SK-N-SH (cell line): Measurements from ENCODE around the gene TRIM42. TPM values are rescaled to one million over a fixed set of nuclear protein-coding genes. Genes with fewer than 3 reads are reported as not detected.

ENCODE experiments used
- CTCF ChIA-PET: fragments of 300-600, 350-600 bp; formaldehyde crosslinking; extraction: SDS; loops from one replicate; lab custom pipeline; 2021; lab: Yijun Ruan, JAX
- POLR2A ChIA-PET: fragments of 350-600 bp; sonication (Branson Sonifier 250); formaldehyde crosslinking; extraction: SDS; loops from one replicate; lab custom pipeline; 2020; ENCODE audit warnings: antibody characterized with exemption, inconsistent platforms; lab: Yijun Ruan, JAX
- DNase-seq: peaks from one replicate; pipeline ENCODE4 v3.0.0; 2012
- H2AFZ ChIP-seq: fragments of 200-600 bp; sonication (generic); 2 replicates; pipeline ENCODE4 v1.8.1; 2016; ENCODE audit warnings: antibody characterized with exemption, mild to moderate bottlenecking, low read depth
- H3F3A ChIP-seq: fragments of 200-600 bp; sonication (generic); replicated peaks from 2 replicates; pipeline ENCODE3; 2016; ENCODE audit warnings: antibody characterized with exemption, mild to moderate bottlenecking; ENCODE audit not compliant: insufficient read depth
- H3K27ac ChIP-seq, 2 experiments: fragments of 200-500 bp in 1 of 2; fragments of 200-600 bp in 1 of 2; sonication (Bioruptor generic) in 1 of 2; sonication (generic), shearing (Covaris generic) in 1 of 2; 2 replicates each; pipeline versions ENCODE4 v1.5.1 to v1.6.1; 2014 to 2016; ENCODE audit warnings: low read depth in 2 of 2, inconsistent platforms in 1 of 2, low read length in 1 of 2, mild to moderate bottlenecking in 1 of 2, mixed read lengths in 1 of 2
- H3K27me3 ChIP-seq: fragments of 200-600 bp; sonication (generic), shearing (Covaris generic); 2 replicates; pipeline ENCODE4 v1.6.1; 2016; ENCODE audit warnings: mixed run types; ENCODE audit not compliant: insufficient read depth
- H3K36me3 ChIP-seq, 2 experiments: fragments of 200-500 bp in 1 of 2; fragments of 200-600 bp in 1 of 2; sonication (Bioruptor generic) in 1 of 2; sonication (generic) in 1 of 2; replicated peaks in 1 of 2; 2 replicates each; pipeline versions ENCODE3 to v1.5.1; 2014 to 2016; ENCODE audit warnings: low read length in 1 of 2, mild to moderate bottlenecking in 1 of 2; ENCODE audit not compliant: insufficient read depth in 2 of 2, control insufficient read depth in 1 of 2
- H3K4me1 ChIP-seq, 2 experiments: fragments of 200-500 bp in 1 of 2; fragments of 200-600 bp in 1 of 2; sonication (Bioruptor generic) in 1 of 2; sonication (generic), shearing (Covaris generic) in 1 of 2; 2 replicates each; pipeline versions ENCODE4 v1.5.1 to v1.6.1; 2014 to 2016; ENCODE audit warnings: low read depth in 1 of 2, low read length in 1 of 2, mixed run types in 1 of 2; ENCODE audit not compliant: insufficient read depth in 2 of 2, control insufficient read depth in 1 of 2
- H3K4me2 ChIP-seq: fragments of 200-600 bp; sonication (generic), shearing (Covaris generic); 2 replicates; pipeline ENCODE4 v1.6.1; 2017; ENCODE audit warnings: mixed run types
- H3K4me3 ChIP-seq, 2 experiments: fragments of 200-500 bp in 1 of 2; fragments of 200-600 bp in 1 of 2; sonication (Bioruptor generic) in 1 of 2; sonication (generic), shearing (Covaris generic) in 1 of 2; 2 replicates each; pipeline versions ENCODE4 v1.5.1 to v1.8.1; 2014 to 2016; ENCODE audit warnings: low read depth in 2 of 2, inconsistent platforms in 1 of 2, low read length in 1 of 2, mild to moderate bottlenecking in 1 of 2, mixed read lengths in 1 of 2, moderate library complexity in 1 of 2
- H3K79me2 ChIP-seq: fragments of 200-600 bp; sonication (generic); 2 replicates; pipeline ENCODE4 v1.8.1; 2017; ENCODE audit warnings: mild to moderate bottlenecking; ENCODE audit not compliant: insufficient read depth
- H3K9ac ChIP-seq: fragments of 200-600 bp; sonication (generic); 2 replicates; pipeline ENCODE4 v1.6.1; 2017; ENCODE audit warnings: mixed run types
- H3K9me2 ChIP-seq: fragments of 200-600 bp; sonication (generic); 2 replicates; pipeline ENCODE4 v1.6.1; 2017; ENCODE audit warnings: mixed run types
- H3K9me3 ChIP-seq: fragments of 200-600 bp; sonication (generic); 2 replicates; pipeline ENCODE4 v1.6.1; 2017; ENCODE audit warnings: mixed run types, mild to moderate bottlenecking, moderate library complexity
- H4K20me1 ChIP-seq: fragments of 200-600 bp; sonication (generic); 2 replicates; pipeline ENCODE4 v1.6.1; 2017; ENCODE audit warnings: mild to moderate bottlenecking, mixed run types; ENCODE audit not compliant: insufficient read depth
- CTCF ChIP-seq: fragments of 200-600 bp; sonication (generic); IDR thresholded peaks from 2 replicates; pipeline ENCODE4 v1.6.1; 2017; ENCODE audit warnings: antibody characterized with exemption, mild to moderate bottlenecking, moderate library complexity
- FOXM1 ChIP-seq: IDR thresholded peaks from 2 replicates; pipeline ENCODE4 v1.4.0; 2012; ENCODE audit warnings: low read depth, mild to moderate bottlenecking
- GABPA ChIP-seq: IDR thresholded peaks from 2 replicates; pipeline ENCODE4 v1.4.0; 2012; ENCODE audit warnings: low read depth, mild to moderate bottlenecking
- IRF3 ChIP-seq: fragments of 150-350 bp; IDR thresholded peaks from 2 replicates; pipeline ENCODE4 v1.6.1; 2016; ENCODE audit warnings: mild to moderate bottlenecking, low read depth, low read length
- JUND ChIP-seq: IDR thresholded peaks from 2 replicates; pipeline ENCODE4 v1.4.0; 2012
- MXI1 ChIP-seq: IDR thresholded peaks from 2 replicates; pipeline ENCODE4 v1.6.1; 2012; ENCODE audit warnings: mild to moderate bottlenecking, low read depth, low read length, improper control_type of control experiment
- NFIC ChIP-seq: IDR thresholded peaks from 2 replicates; pipeline ENCODE4 v1.4.0; 2012; ENCODE audit warnings: borderline replicate concordance
- NRF1 ChIP-seq: IDR thresholded peaks from 2 replicates; pipeline ENCODE4 v1.6.1; 2012; ENCODE audit warnings: low read depth, mild to moderate bottlenecking, low read length
- PBX3 ChIP-seq: IDR thresholded peaks from 2 replicates; pipeline ENCODE4; 2012
- RCOR1 ChIP-seq: fragments of 150-350 bp; IDR thresholded peaks from 2 replicates; pipeline ENCODE4 v1.6.1; 2017; ENCODE audit warnings: antibody characterized with exemption, low read length
- REST ChIP-seq: IDR thresholded peaks from 2 replicates; pipeline ENCODE4 v1.6.1; 2012; ENCODE audit warnings: mild to moderate bottlenecking, low read depth, low read length, moderate library complexity
- RFX5 ChIP-seq: IDR thresholded peaks from 2 replicates; pipeline ENCODE4 v1.6.1; 2012; ENCODE audit warnings: mild to moderate bottlenecking, improper control_type of control experiment, low read length
- TAF1 ChIP-seq: IDR thresholded peaks from 2 replicates; pipeline ENCODE4 v1.6.1; 2012; ENCODE audit warnings: low read depth, mild to moderate bottlenecking, low read length, moderate library complexity, borderline replicate concordance
- TCF12 ChIP-seq: IDR thresholded peaks from 2 replicates; pipeline ENCODE4 v1.4.0; 2012
- TEAD4 ChIP-seq: IDR thresholded peaks from 2 replicates; pipeline ENCODE4 v1.4.0; 2012; ENCODE audit warnings: mild to moderate bottlenecking, borderline replicate concordance; ENCODE audit not compliant: insufficient read depth
- USF1 ChIP-seq: IDR thresholded peaks from 2 replicates; pipeline ENCODE4 v1.4.0; 2012; ENCODE audit warnings: low read depth, borderline replicate concordance
- YY1 ChIP-seq: IDR thresholded peaks from 2 replicates; pipeline ENCODE4 v1.4.0; 2012; ENCODE audit warnings: low read depth, mild to moderate bottlenecking
- ZBTB33 ChIP-seq: IDR thresholded peaks from 2 replicates; pipeline ENCODE4 v1.4.0; 2012; ENCODE audit warnings: low read depth, borderline replicate concordance
- WGBS: methylation state at CpG from one replicate; pipeline ENCODE4 v1.1.6; 2017; ENCODE audit warnings: low lambda C conversion rate; 5-methylcytosine and 5-hydroxymethylcytosine counted together
- polyA plus RNA-seq, 3 experiments: library from polyadenylated mRNA; depleted of rRNA; stranded (reverse); fragments of >200 nt; gene quantifications; 2 replicates each; pipeline ENCODE4 v1.2.3, GENCODE V29; 2012

The TRIM42 gene
- polyA plus RNA-seq, 1 of the 3 experiments (the other 2 are of a cell fraction), result not detected

- Histone ChIP-seq H3K27ac (no peak overlapping the region), H3K27me3 (no peaks in the 10 kb centered on the region), H3K9ac (no peak overlapping the region), H3F3A (no peaks in the 10 kb centered on the region), H3K4me2 (no peak overlapping the region), H3K9me3 (no peaks in the 10 kb centered on the region), H3K4me1 (no peaks in the 10 kb centered on the region), H4K20me1 (no peaks in the 10 kb centered on the region), H2AFZ (no peak overlapping the region), H3K79me2 (no peaks in the 10 kb centered on the region), H3K36me3 (no peaks in the 10 kb centered on the region), H3K4me3 (no peak overlapping the region), H3K9me2 (no peaks in the 10 kb centered on the region)
- ChIA-PET POLR2A (no interaction called here), CTCF (interaction anchor here (1.1 kb wide), 1 partner anchor 11 kb away, joined by 3 read pairs; no protein-coding TSS in a partner anchor)
- DNase-seq, result no peak
- WGBS, result 8% methylated on average over 2 of the region's 3 CpGs
- TF ChIP-seq CTCF (no peak), ZBTB33 (no peak), RFX5 (no peak), PBX3 (no peak), IRF3 (no peak), RCOR1 (no peak), MXI1 (no peak), TCF12 (no peak), GABPA (no peak), FOXM1 (no peak), REST (no peak), NRF1 (no peak), YY1 (no peak), JUND (no peak), TAF1 (no peak), NFIC (no peak), TEAD4 (no peak), USF1 (no peak)
Measured at GRCh38 chr3:140748171-140748570, 70.3 kb downstream of the TRIM42 start.
